Astrocyte (in vitro differentiated cells and primary cell): ENCODE measurements around the gene CDC25A. TPM values are rescaled to one million over a fixed set of nuclear protein-coding genes. Genes with fewer than 3 reads are reported as not detected.

Experiments used
- DNase-seq: peaks from one replicate; pipeline ENCODE4 v3.0.0-alpha.2; 2010; ENCODE audit warnings: low read depth
- FAIRE-seq: peaks from 2 replicates; lab custom pipeline; 2011; peaks lifted over from hg19 to GRCh38; lab: Jason Lieb, UNC
- H2AFZ ChIP-seq: 2 replicates; pipeline ENCODE4 v1.6.0; 2012; ENCODE audit warnings: low read depth, low read length, inconsistent platforms
- H3K27ac ChIP-seq: 2 replicates; pipeline ENCODE4 v1.5.1; 2011; ENCODE audit warnings: low read depth, low read length, inconsistent platforms
- H3K27me3 ChIP-seq: 2 replicates; pipeline ENCODE4 v1.6.0; 2011; ENCODE audit warnings: low read length, inconsistent platforms; ENCODE audit not compliant: insufficient read depth
- H3K36me3 ChIP-seq: 2 replicates; pipeline ENCODE4 v1.5.1; 2011; ENCODE audit warnings: low read length, inconsistent platforms; ENCODE audit not compliant: insufficient read depth
- H3K4me1 ChIP-seq: 2 replicates; pipeline ENCODE4 v1.5.1; 2011; ENCODE audit warnings: low read length, inconsistent platforms; ENCODE audit not compliant: insufficient read depth
- H3K4me2 ChIP-seq: 2 replicates; pipeline ENCODE4 v1.6.0; 2012; ENCODE audit warnings: low read length, inconsistent platforms
- H3K4me3 ChIP-seq: 2 replicates; pipeline ENCODE4 v1.5.1; 2011; ENCODE audit warnings: low read depth, mild to moderate bottlenecking, low read length, inconsistent platforms; ENCODE audit not compliant: insufficient read depth
- H3K79me2 ChIP-seq: 2 replicates; pipeline ENCODE4 v1.6.0; 2012; ENCODE audit warnings: mild to moderate bottlenecking, low read length, inconsistent platforms; ENCODE audit not compliant: insufficient read depth
- H3K9ac ChIP-seq: 2 replicates; pipeline ENCODE4 v1.6.0; 2012; ENCODE audit warnings: mild to moderate bottlenecking, low read length, inconsistent platforms
- H3K9me3 ChIP-seq: 2 replicates; pipeline ENCODE4 v1.5.1; 2012; ENCODE audit warnings: low read depth, mild to moderate bottlenecking, low read length, inconsistent platforms; ENCODE audit not compliant: insufficient read depth
- H4K20me1 ChIP-seq: 2 replicates; pipeline ENCODE4 v1.6.0; 2012; ENCODE audit warnings: low read length, inconsistent platforms; ENCODE audit not compliant: insufficient read depth
- H3K27ac Mint-ChIP-seq: one replicate; pipeline ENCODE4 v1.8.0; 2021; ENCODE audit warnings: mild to moderate bottlenecking, mixed read lengths; ENCODE audit not compliant: unreplicated experiment
- H3K27me3 Mint-ChIP-seq: one replicate; pipeline ENCODE4 v1.8.0; 2021; ENCODE audit warnings: low read depth, mixed read lengths; ENCODE audit not compliant: unreplicated experiment
- H3K36me3 Mint-ChIP-seq: one replicate; pipeline ENCODE4 v1.8.0; 2021; ENCODE audit warnings: low read depth, mixed read lengths; ENCODE audit not compliant: unreplicated experiment
- H3K4me1 Mint-ChIP-seq: one replicate; pipeline ENCODE4 v1.8.0; 2021; ENCODE audit warnings: low read depth, mixed read lengths; ENCODE audit not compliant: unreplicated experiment
- H3K4me3 Mint-ChIP-seq: one replicate; pipeline ENCODE4 v1.8.0; 2021; ENCODE audit warnings: mild to moderate bottlenecking, moderate library complexity, mixed read lengths; ENCODE audit not compliant: unreplicated experiment
- H3K9me3 Mint-ChIP-seq: one replicate; pipeline ENCODE4 v1.8.0; 2021; ENCODE audit warnings: mild to moderate bottlenecking, mixed read lengths; ENCODE audit not compliant: unreplicated experiment
- CTCF ChIP-seq: IDR thresholded peaks from 2 replicates; pipeline ENCODE4 v1.5.1; 2011; ENCODE audit warnings: low read depth, mild to moderate bottlenecking, inconsistent platforms, low read length, moderate library complexity; ENCODE audit not compliant: insufficient read depth
- EZH2 ChIP-seq: IDR thresholded peaks from 2 replicates; pipeline ENCODE4 v1.6.1; 2012; ENCODE audit warnings: mild to moderate bottlenecking, low read length, inconsistent platforms; ENCODE audit not compliant: insufficient read depth
- total RNA-seq: library from RNA; stranded (reverse); gene quantifications from 2 replicates; pipeline ENCODE4 v1.2.1, GENCODE V29; 2021

CDC25A gene
- total RNA-seq, 1 donor from 2014 or later, result 5.1 TPM

GRCh38 chr3:48217449-48217848 is 29.2 kb upstream of the CDC25A start:
- TF ChIP-seq CTCF (no peak), EZH2 (no peak)
- Histone ChIP-seq H3K4me1 (no peaks in the 10 kb centered on the region), H3K36me3 (no peaks in the 10 kb centered on the region), H3K4me2 (no peak overlapping the region), H3K27me3 (peaks cover 15% of the 10 kb centered on the region), H4K20me1 (no peaks in the 10 kb centered on the region), H3K79me2 (no peaks in the 10 kb centered on the region), H3K27ac (no peak overlapping the region), H3K4me3 (no peak overlapping the region), H3K9me3 (no peaks in the 10 kb centered on the region), H2AFZ (no peak overlapping the region), H3K9ac (no peak overlapping the region)
- Mint-ChIP-seq H3K9me3 (peaks cover 7% of the 10 kb centered on the region), H3K27me3 (peaks cover 49% of the 10 kb centered on the region), H3K27ac (no peak overlapping the region), H3K4me1 (peaks cover 5% of the 10 kb centered on the region), H3K36me3 (peaks cover 5% of the 10 kb centered on the region), H3K4me3 (no peak overlapping the region)
- FAIRE-seq (no peak), DNase-seq (no peak)

GRCh38 chr3:48215876-48216275 is 27.7 kb upstream of the CDC25A start:
- no peaks in the 10 kb centered on the region for H3K4me1 ChIP-seq
- no peak for DNase-seq
- no peak overlapping the region for H2AFZ ChIP-seq
- peaks cover 15% of the 10 kb centered on the region for H3K27me3 ChIP-seq
- H3K9ac ChIP-seq, result no peak overlapping the region
- H3K9me3 Mint-ChIP-seq, result peaks cover 5% of the 10 kb centered on the region
- H3K9me3 ChIP-seq, result no peaks in the 10 kb centered on the region
- H3K4me3 Mint-ChIP-seq, result no peak overlapping the region
- H3K79me2 ChIP-seq, result no peaks in the 10 kb centered on the region
- no peak overlapping the region for H3K27ac ChIP-seq
- H3K4me3 ChIP-seq, result no peak overlapping the region
- no peak overlapping the region for H3K4me2 ChIP-seq
- no peak for FAIRE-seq
- H3K27me3 Mint-ChIP-seq, result peaks cover 35% of the 10 kb centered on the region
- no peaks in the 10 kb centered on the region for H4K20me1 ChIP-seq
- H3K4me1 Mint-ChIP-seq, result peaks cover 5% of the 10 kb centered on the region
- TF ChIP-seq EZH2 (no peak), CTCF (no peak)
- peaks cover 3% of the 10 kb centered on the region for H3K36me3 Mint-ChIP-seq
- H3K36me3 ChIP-seq, result no peaks in the 10 kb centered on the region
- no peak overlapping the region for H3K27ac Mint-ChIP-seq

DNA sequence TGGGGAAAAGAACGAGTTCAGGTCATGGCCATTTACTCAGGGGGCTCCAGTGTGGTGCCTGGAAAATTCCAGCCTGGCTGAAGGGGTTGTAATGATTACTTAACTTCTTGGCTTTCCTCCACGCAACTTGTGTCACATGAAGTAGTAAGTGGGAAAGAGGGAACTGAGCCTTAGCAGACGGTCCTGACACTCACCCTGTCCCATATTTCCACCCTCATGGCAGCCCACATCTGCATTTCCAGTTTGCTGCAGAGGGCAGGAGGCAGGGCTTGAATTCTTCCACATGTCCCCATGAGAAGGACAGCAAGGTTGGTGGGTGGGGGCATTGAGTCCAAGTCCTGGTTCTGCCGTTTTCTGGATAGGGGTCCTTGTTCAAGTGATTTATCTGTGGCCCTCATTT is 27.2 kb upstream of the CDC25A start:
- no peak for FAIRE-seq
- H3K9me3 Mint-ChIP-seq, result peaks cover 5% of the 10 kb centered on the region
- TF ChIP-seq CTCF, result no peak
- TF ChIP-seq EZH2, result no peak

More for the DNA sequence above, 27.2 kb upstream of the CDC25A start:
- Mint-ChIP-seq H3K27me3 (peaks cover 33% of the 10 kb centered on the region), H3K4me1 (peaks cover 5% of the 10 kb centered on the region), H3K27ac (no peak overlapping the region), H3K36me3 (no peaks in the 10 kb centered on the region), H3K4me3 (no peak overlapping the region)
- Histone ChIP-seq H3K4me1 (no peaks in the 10 kb centered on the region), H3K9ac (no peak overlapping the region), H3K9me3 (no peaks in the 10 kb centered on the region), H3K4me3 (no peak overlapping the region), H3K27me3 (peaks cover 15% of the 10 kb centered on the region), H3K4me2 (no peak overlapping the region), H3K36me3 (no peaks in the 10 kb centered on the region), H4K20me1 (no peaks in the 10 kb centered on the region), H3K27ac (no peak overlapping the region), H2AFZ (no peak overlapping the region), H3K79me2 (no peaks in the 10 kb centered on the region)
- peak; percentile 20 for DNase-seq
